H54 (cell line): ENCODE results near the gene EBF3.

Experiments used
- DNase-seq: peaks from one replicate; pipeline ENCODE4 v3.0.0; 2011; ENCODE audit warnings: low spot score, mixed read lengths; ENCODE audit not compliant: insufficient read length
- FAIRE-seq: peaks from 3 replicates; lab custom pipeline; 2011; peaks lifted over from hg19 to GRCh38; lab: Jason Lieb, UNC
- POLR2A ChIP-seq: IDR thresholded peaks from 2 replicates; pipeline ENCODE4 v1.6.1; 2011; ENCODE audit warnings: low read depth, mild to moderate bottlenecking, low read length

EBF3 gene

GRCh38 chr10:129873351-129873750, 90.7 kb downstream of the EBF3 start:
- FAIRE-seq = no peak
- TF ChIP-seq POLR2A = no peak
- DNase-seq = no peak

- TF ChIP-seq POLR2A = no peak
- no peak for DNase-seq
- no peak for FAIRE-seq
Observed at GRCh38 chr10:129871966-129872365, 92.1 kb downstream of the EBF3 start.

GRCh38 chr10:129870961-129871621, 93.0 kb downstream of the EBF3 start:
- FAIRE-seq (no peak), DNase-seq (no peak)
- no peak for TF ChIP-seq POLR2A

- no peak for TF ChIP-seq POLR2A
- DNase-seq (no peak), FAIRE-seq (no peak)
Observed at GRCh38 chr10:129870474-129870757, 93.7 kb downstream of the EBF3 start.

- TF ChIP-seq POLR2A = no peak
- no peak for DNase-seq
- FAIRE-seq = no peak
Observed at GRCh38 chr10:129869596-129870473, 94.2 kb downstream of the EBF3 start.

- no peak for FAIRE-seq
- DNase-seq = no peak
- no peak for TF ChIP-seq POLR2A
Observed at GRCh38 chr10:129868449-129869035, 95.5 kb downstream of the EBF3 start.

GRCh38 chr10:129867631-129868179, 96.4 kb downstream of the EBF3 start:
- TF ChIP-seq POLR2A = no peak
- DNase-seq (no peak), FAIRE-seq (no peak)

GRCh38 chr10:129866894-129867293, 97.2 kb downstream of the EBF3 start:
- DNase-seq = no peak
- TF ChIP-seq POLR2A = no peak
- no peak for FAIRE-seq

GRCh38 chr10:129865960-129866359, 98.1 kb downstream of the EBF3 start:
- DNase-seq = no peak
- no peak for FAIRE-seq
- no peak for TF ChIP-seq POLR2A

GRCh38 chr10:129865413-129865812, 98.7 kb downstream of the EBF3 start:
- no peak for FAIRE-seq
- TF ChIP-seq POLR2A = no peak
- no peak for DNase-seq

- FAIRE-seq (no peak), DNase-seq (no peak)
- no peak for TF ChIP-seq POLR2A
Observed at GRCh38 chr10:129864601-129865126, 99.4 kb downstream of the EBF3 start.

GRCh38 chr10:129864082-129864481, 100.0 kb downstream of the EBF3 start:
- TF ChIP-seq POLR2A = no peak
- no peak for FAIRE-seq
- DNase-seq = no peak

GRCh38 chr10:129863201-129863663, 100.8 kb downstream of the EBF3 start:
- FAIRE-seq (no peak), DNase-seq (no peak)
- TF ChIP-seq POLR2A = no peak
